HCT116 (cell line): ENCODE results near the gene MSI2. TPM values are rescaled to one million over a fixed set of nuclear protein-coding genes. Genes with fewer than 3 reads are reported as not detected.

Source experiments
- ATAC-seq: fragments of 200-7000 bp; cut with Tn5 transposase; 2 replicates; pipeline ENCODE4 v1.9.1; 2020; ENCODE audit warnings: mild to moderate bottlenecking, moderate library complexity
- BruUV-seq: library from RNA; stranded (reverse); fragments of 400-500 nt; replicated peaks from 2 replicates; lab custom pipeline; 2021; lab: Mats Ljungman, UMichigan
- CTCF ChIA-PET: fragments of 300-600 bp; sonication (Branson Sonifier 250); formaldehyde crosslinking; loops from one replicate; lab custom pipeline; 2021; ENCODE audit warnings: antibody characterized with exemption; lab: Charles Lee
- POLR2A ChIA-PET: fragments of 300-600, 350-600 bp; sonication (Branson Sonifier 250); formaldehyde crosslinking; loops from one replicate; lab custom pipeline; 2021; ENCODE audit warnings: antibody characterized with exemption; lab: Charles Lee
- RAD21 ChIA-PET, 2 experiments: fragments of 300-600 bp; sonication (Branson Sonifier 250); formaldehyde crosslinking; loops; one replicate each; lab custom pipeline; 2023; ENCODE audit warnings: low total read pairs in 2 of 2; ENCODE audit not compliant: uncharacterized antibody in 2 of 2, unreplicated experiment in 2 of 2, low non-redundant PET in 1 of 2; lab: Charles Lee
- DNase-seq: peaks from one replicate; pipeline ENCODE4 v3.0.0-alpha.2; 2010; ENCODE audit warnings: low read depth, low spot score
- H2AFZ ChIP-seq: fragments of 200-600 bp; shearing (Covaris generic), sonication (generic); 2 replicates; pipeline ENCODE4 v1.6.1; 2017; ENCODE audit warnings: low read depth, mixed run types, mixed read lengths, antibody characterized with exemption, low read length; ENCODE audit not compliant: poor library complexity, severe bottlenecking
- H3K27ac ChIP-seq: 2 replicates; pipeline ENCODE4 v1.5.1; 2012; ENCODE audit warnings: low read depth, low read length
- H3K27me3 ChIP-seq: fragments of 200-600 bp; sonication (generic); 2 replicates; pipeline ENCODE4 v1.6.1; 2016; ENCODE audit warnings: mixed run types, low read length, mixed read lengths; ENCODE audit not compliant: insufficient read depth
- H3K36me3 ChIP-seq, 2 experiments: fragments of 200-500 bp in 1 of 2; fragments of 200-600 bp in 1 of 2; sonication (Bioruptor generic) in 1 of 2; sonication (generic) in 1 of 2; 2 replicates each; pipeline versions ENCODE4 v1.5.1 to v1.6.1; 2014 to 2016; ENCODE audit warnings: low read length in 2 of 2, inconsistent platforms in 1 of 2, mixed read lengths in 1 of 2, mixed run types in 1 of 2; ENCODE audit not compliant: insufficient read depth in 2 of 2, control insufficient read depth in 1 of 2
- H3K4me1 ChIP-seq, 2 experiments: fragments of 200-600 bp in 1 of 2; sonication (generic) in 1 of 2; 2 replicates each; pipeline versions ENCODE4 v1.5.1 to v1.6.1; 2012 to 2017; ENCODE audit warnings: low read length in 2 of 2, inconsistent platforms in 1 of 2, mild to moderate bottlenecking in 1 of 2, mixed read lengths in 1 of 2, mixed run types in 1 of 2, moderate library complexity in 1 of 2; ENCODE audit not compliant: insufficient read depth in 2 of 2, control insufficient read depth in 1 of 2
- H3K4me2 ChIP-seq: fragments of 200-600 bp; sonication (generic); 2 replicates; pipeline ENCODE4 v1.6.1; 2017; ENCODE audit warnings: mixed run types, low read length, mixed read lengths
- H3K4me3 ChIP-seq, 2 experiments: fragments of 200-600 bp in 1 of 2; sonication (generic) in 1 of 2; replicated peaks in 1 of 2; 2 replicates each; pipeline ENCODE4 v1.5.1; 2011 to 2016; ENCODE audit warnings: low read length in 2 of 2, control low read depth in 1 of 2, low read depth in 1 of 2, mild to moderate bottlenecking in 1 of 2, mixed read lengths in 1 of 2, mixed run types in 1 of 2
- H3K79me2 ChIP-seq: fragments of 200-600 bp; sonication (generic); 2 replicates; pipeline ENCODE4 v1.6.1; 2017; ENCODE audit warnings: mild to moderate bottlenecking, mixed run types, low read length, moderate library complexity, mixed read lengths; ENCODE audit not compliant: insufficient read depth
- H3K9ac ChIP-seq: fragments of 200-600 bp; sonication (generic); 2 replicates; pipeline ENCODE4 v1.6.1; 2016; ENCODE audit warnings: low read length, mixed read lengths
- H3K9me2 ChIP-seq: fragments of 200-600 bp; sonication (generic), shearing (Covaris generic); 2 replicates; pipeline ENCODE4 v1.6.1; 2017; ENCODE audit warnings: mixed run types, mild to moderate bottlenecking, moderate library complexity; ENCODE audit not compliant: insufficient read depth
- H3K9me3 ChIP-seq, 2 experiments: fragments of 200-500 bp in 1 of 2; fragments of 200-600 bp in 1 of 2; sonication (Bioruptor generic) in 1 of 2; sonication (generic) in 1 of 2; 2 replicates each; pipeline ENCODE4 v1.6.1; 2014 to 2017; ENCODE audit warnings: low read length in 2 of 2, mixed read lengths in 2 of 2, inconsistent platforms in 1 of 2, low read depth in 1 of 2, mild to moderate bottlenecking in 1 of 2, mixed run types in 1 of 2, moderate library complexity in 1 of 2; ENCODE audit not compliant: control insufficient read depth in 1 of 2, insufficient read depth in 1 of 2
- H4K20me1 ChIP-seq: fragments of 200-600 bp; sonication (generic), shearing (Covaris generic); 2 replicates; pipeline ENCODE4 v1.6.1; 2017; ENCODE audit warnings: mixed run types, mild to moderate bottlenecking, moderate library complexity; ENCODE audit not compliant: insufficient read depth
- JUND ChIP-seq: IDR thresholded peaks from 2 replicates; pipeline ENCODE4 v1.6.1; 2012
- RAD21 ChIP-seq: IDR thresholded peaks from 2 replicates; pipeline ENCODE4 v1.6.1; 2012; ENCODE audit warnings: low read depth, mild to moderate bottlenecking
- SIN3A ChIP-seq: IDR thresholded peaks from 2 replicates; pipeline ENCODE4 v1.6.1; 2012; ENCODE audit warnings: low read depth
- TCF7L2 ChIP-seq: IDR thresholded peaks from 2 replicates; pipeline ENCODE4 v1.7.0; 2011; ENCODE audit warnings: borderline replicate concordance, inconsistent platforms; ENCODE audit not compliant: insufficient read depth, insufficient read length; ENCODE audit errors: extremely low read depth
- YY1 ChIP-seq: IDR thresholded peaks from 2 replicates; pipeline ENCODE4 v1.6.1; 2011; ENCODE audit warnings: low read length, low read depth, moderate library complexity, mild to moderate bottlenecking; ENCODE audit not compliant: insufficient replicate concordance; ENCODE audit errors: extremely low read depth
- intact Hi-C: fragments of 100-400 bp; cut with micrococcal nuclease; formaldehyde crosslinking; loops from 2 replicates; pipeline ENCODE4 v1.10.0; 2022
- total RNA-seq: library from RNA; stranded (reverse); gene quantifications from one replicate; pipeline ENCODE4 v1.2.1, GENCODE V29; 2021; ENCODE audit not compliant: unreplicated experiment
- TF ChIP-seq, protein P1 (sequence below): IDR thresholded peaks from 2 replicates; pipeline ENCODE4 v1.6.1; 2012
- TF ChIP-seq, protein P2 (sequence below): IDR thresholded peaks from 2 replicates; pipeline ENCODE4 v1.6.1; 2012; ENCODE audit warnings: low read depth

The MSI2 gene
- total RNA-seq, 1 experiment from 2014 or later = 137 TPM

DNA sequence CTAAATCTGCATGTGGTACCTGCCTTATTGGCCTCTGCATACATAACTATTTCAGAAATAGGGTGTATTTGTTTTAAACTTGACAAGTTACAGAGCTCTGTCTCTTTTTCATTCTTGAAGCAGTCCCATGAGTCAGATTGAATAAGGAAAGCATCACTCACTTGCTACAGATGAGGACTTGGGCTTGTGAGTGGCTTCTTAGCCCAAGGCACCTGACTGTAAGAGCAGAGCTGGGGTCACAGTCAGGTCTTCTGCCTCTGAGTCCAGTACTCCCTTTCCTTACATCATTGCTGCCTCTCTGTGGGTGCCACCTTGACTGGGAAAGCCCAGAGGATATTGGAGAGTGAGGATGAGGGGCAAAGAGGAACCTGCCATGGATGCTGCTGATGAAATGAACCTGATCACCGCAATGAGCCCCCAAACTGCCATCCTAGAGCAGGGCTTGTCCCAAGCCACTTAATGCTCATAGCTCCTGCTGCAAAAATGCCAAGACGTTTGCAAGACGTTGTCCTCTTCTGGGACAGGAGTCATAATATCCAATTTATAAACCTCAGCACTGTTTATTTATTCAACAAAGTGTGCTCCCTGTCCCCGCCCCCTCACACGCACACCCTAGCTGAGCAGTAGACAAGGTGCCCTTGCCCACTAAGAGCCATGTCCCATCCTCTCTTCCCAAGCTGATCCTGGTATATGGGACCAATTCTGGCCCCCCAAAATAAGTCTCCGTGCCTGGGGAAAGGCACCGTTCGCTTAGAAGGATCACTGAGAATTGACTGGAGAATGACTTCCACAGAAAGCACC is 414.6 kb downstream of the MSI2 start:
- DNase-seq = no peak
- Histone ChIP-seq H2AFZ (no peak overlapping the region), H3K9ac (no peak overlapping the region), H3K27me3 (no peaks in the 10 kb centered on the region), H3K4me1 (peaks cover 0 to 3% of the 10 kb centered on the region in 2 experiments; a peak in 1 of 4 replicates), H3K79me2 (no peaks in the 10 kb centered on the region), H4K20me1 (no peaks in the 10 kb centered on the region), H3K4me3 (no peak overlapping the region), H3K36me3 (no peaks in the 10 kb centered on the region; a peak in 1 of 4 replicates), H3K9me3 (no peaks in the 10 kb centered on the region), H3K9me2 (no peaks in the 10 kb centered on the region), H3K27ac (no peak overlapping the region), H3K4me2 (no peak overlapping the region)
- TF ChIP-seq JUND (no peak), SIN3A (no peak)
- TF ChIP-seq, protein P1, sequence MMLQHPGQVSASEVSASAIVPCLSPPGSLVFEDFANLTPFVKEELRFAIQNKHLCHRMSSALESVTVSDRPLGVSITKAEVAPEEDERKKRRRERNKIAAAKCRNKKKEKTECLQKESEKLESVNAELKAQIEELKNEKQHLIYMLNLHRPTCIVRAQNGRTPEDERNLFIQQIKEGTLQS = no peak
- RAD21 ChIA-PET = interaction anchor here (0.6 to 1.1 kb wide), 6 partner anchors 77 to 564 kb away, joined by 3 to 6 read pairs (median 4); no protein-coding TSS in a partner anchor
- CTCF ChIA-PET = interaction anchor here (0.6 to 2.9 kb wide), 36 partner anchors 7 to 542 kb away, joined by 3 to 35 read pairs (median 5); no protein-coding TSS in a partner anchor
- POLR2A ChIA-PET = interaction anchor here (1.1 kb wide), 1 partner anchor 428 kb away, joined by 4 read pairs; no protein-coding TSS in a partner anchor
- no TSS peak for BruUV-seq
- ATAC-seq = no peak
- intact Hi-C loops = loop anchor here (5.0 kb wide), 1 partner anchor 441 kb away; no protein-coding TSS in a partner anchor

DNA sequence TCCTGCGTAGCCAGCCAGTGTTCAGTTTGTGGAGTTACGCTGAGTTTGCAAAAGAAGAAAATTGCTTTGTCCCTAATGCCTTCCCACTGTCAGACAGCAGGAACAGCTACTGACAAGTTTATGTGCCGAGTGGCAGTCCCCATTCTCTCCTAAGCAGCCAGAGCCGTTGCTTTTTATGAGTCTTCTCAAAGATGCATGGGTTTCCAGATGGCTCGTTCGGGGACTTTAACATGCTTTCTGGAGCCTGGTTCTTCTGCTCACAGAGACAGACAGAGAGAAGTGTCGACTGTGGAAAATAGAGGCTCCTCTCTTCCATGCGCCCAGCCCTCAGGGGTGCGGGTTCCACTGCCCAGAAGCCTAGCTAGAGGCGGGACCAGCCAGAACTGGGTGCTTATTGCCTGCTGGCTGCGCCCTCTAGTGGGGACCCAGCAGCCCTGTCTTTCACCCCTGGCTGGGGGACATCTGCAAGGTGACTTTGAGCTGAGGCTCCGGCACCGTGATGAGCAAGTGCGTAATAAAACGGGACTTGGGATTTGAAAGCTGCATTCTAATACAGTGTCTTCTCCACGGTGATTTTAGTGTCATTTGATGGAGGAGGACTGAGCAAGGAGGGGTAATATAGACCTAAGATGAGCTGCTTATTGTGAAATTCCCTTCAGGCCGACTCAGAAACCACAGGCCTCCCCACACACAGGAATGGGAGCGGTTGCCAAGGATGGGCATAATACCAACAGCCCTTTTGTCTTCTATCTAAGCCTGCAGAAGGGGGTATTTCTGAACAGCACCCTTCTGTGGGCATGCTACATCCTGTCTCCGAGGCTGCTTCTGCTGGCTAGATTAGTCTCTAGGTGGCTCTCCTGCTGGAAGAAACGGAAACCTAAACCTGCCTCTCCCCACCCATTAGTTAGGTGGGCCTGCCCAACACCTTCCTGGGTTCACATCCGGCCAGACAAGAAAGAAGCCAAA is 415.6 kb downstream of the MSI2 start:
- intact Hi-C loops = loop anchor here (1.0 to 5.0 kb wide), 4 partner anchors 75 to 541 kb away; no protein-coding TSS in a partner anchor
- DNase-seq = peak; percentile 47
- H3K27ac ChIP-seq = no peak overlapping the region
- H3K4me3 ChIP-seq = no peak overlapping the region
- no peaks in the 10 kb centered on the region for H3K9me2 ChIP-seq
- ATAC-seq = peak; percentile 100
- H3K9me3 ChIP-seq = no peaks in the 10 kb centered on the region
- H2AFZ ChIP-seq = no peak overlapping the region
- no peak overlapping the region for H3K4me2 ChIP-seq
- RAD21 ChIA-PET = interaction anchor here (0.6 to 1.1 kb wide), 9 partner anchors 73 to 565 kb away, joined by 3 to 6 read pairs (median 4); no protein-coding TSS in a partner anchor
- no peaks in the 10 kb centered on the region for H4K20me1 ChIP-seq
- peaks cover 0 to 3% of the 10 kb centered on the region in 2 experiments; a peak in 1 of 4 replicates for H3K4me1 ChIP-seq
- no TSS peak for BruUV-seq
- CTCF ChIA-PET = interaction anchor here (0.6 to 2.9 kb wide), 40 partner anchors 8 to 543 kb away, joined by 3 to 35 read pairs (median 5); no protein-coding TSS in a partner anchor
- H3K9ac ChIP-seq = no peak overlapping the region
- no peaks in the 10 kb centered on the region for H3K79me2 ChIP-seq
- H3K27me3 ChIP-seq = no peaks in the 10 kb centered on the region
- POLR2A ChIA-PET = interaction anchor here (1.1 kb wide), 1 partner anchor 429 kb away, joined by 4 read pairs; no protein-coding TSS in a partner anchor
- H3K36me3 ChIP-seq = no peaks in the 10 kb centered on the region; a peak in 1 of 4 replicates
- TF ChIP-seq RAD21 (peak; percentile 95), TCF7L2 (no peak), YY1 (peak; percentile 41)
- TF ChIP-seq, protein P2, sequence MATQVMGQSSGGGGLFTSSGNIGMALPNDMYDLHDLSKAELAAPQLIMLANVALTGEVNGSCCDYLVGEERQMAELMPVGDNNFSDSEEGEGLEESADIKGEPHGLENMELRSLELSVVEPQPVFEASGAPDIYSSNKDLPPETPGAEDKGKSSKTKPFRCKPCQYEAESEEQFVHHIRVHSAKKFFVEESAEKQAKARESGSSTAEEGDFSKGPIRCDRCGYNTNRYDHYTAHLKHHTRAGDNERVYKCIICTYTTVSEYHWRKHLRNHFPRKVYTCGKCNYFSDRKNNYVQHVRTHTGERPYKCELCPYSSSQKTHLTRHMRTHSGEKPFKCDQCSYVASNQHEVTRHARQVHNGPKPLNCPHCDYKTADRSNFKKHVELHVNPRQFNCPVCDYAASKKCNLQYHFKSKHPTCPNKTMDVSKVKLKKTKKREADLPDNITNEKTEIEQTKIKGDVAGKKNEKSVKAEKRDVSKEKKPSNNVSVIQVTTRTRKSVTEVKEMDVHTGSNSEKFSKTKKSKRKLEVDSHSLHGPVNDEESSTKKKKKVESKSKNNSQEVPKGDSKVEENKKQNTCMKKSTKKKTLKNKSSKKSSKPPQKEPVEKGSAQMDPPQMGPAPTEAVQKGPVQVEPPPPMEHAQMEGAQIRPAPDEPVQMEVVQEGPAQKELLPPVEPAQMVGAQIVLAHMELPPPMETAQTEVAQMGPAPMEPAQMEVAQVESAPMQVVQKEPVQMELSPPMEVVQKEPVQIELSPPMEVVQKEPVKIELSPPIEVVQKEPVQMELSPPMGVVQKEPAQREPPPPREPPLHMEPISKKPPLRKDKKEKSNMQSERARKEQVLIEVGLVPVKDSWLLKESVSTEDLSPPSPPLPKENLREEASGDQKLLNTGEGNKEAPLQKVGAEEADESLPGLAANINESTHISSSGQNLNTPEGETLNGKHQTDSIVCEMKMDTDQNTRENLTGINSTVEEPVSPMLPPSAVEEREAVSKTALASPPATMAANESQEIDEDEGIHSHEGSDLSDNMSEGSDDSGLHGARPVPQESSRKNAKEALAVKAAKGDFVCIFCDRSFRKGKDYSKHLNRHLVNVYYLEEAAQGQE = no peak
